Measurements from ENCODE around the gene ISOC2.

Gene ISOC2

GRCh38 chr19:55406826-55407549, 54.5 kb downstream of the ISOC2 start:
- DNase-seq (ENCODE audit: low read depth): peak; percentile 17

DNA sequence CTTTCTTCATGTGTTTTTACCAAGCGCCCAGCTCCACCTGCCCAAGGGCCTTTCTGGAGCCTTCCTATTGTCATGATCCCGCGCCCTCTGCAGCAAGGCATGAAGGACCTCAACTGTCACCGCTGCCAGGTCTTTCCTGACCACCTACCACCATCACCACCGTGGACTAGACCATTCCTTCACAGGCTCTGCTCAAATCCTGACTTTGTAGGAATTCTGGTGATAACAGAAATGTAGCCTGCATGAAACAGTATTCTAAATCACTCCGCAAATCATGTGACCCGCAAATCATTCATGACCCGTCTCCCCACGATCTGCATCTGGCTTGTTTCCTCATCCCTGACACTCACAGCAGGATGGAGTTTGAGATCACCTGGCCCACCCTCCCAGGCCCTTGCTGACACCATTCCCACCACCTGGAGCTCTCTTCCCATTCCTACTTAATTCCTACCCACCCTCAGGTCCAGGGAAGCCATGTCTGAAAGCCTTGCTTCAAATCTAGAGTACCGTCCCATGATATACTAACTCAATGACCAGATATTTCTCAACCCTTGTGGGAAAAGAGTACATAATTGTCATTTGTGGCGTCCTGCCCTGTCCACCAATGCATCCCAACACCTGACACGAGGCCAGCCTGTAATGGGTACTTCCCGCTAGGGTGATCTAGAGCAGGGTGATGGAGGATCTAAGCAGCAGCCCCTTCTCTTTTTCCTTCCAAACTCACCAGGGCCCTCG, 55.2 kb downstream of the ISOC2 start:
- no peak for DNase-seq (ENCODE audit: low read depth)

- DNase-seq (ENCODE audit: low read depth): no peak
Measured at GRCh38 chr19:55405638-55406037, 55.8 kb downstream of the ISOC2 start.

All from activated T-cell treated with anti-CD3 and anti-CD28 coated beads for 1 hour (primary cell).